HG02571 (cell line): Measurements from ENCODE around the gene FAU.
A peak's percentile ranks its signal among the peaks of the same experiment; 100 is the strongest.
"Not testable (repeated sequence)": the region's sequence is repeated elsewhere in the genome, so short reads cannot be mapped to it uniquely, and the experiment has no call there.

Experiments
- ATAC-seq: cut with Tn5 transposase; IDR thresholded peaks from one replicate; pipeline ENCODE4 v1.9.1; 2021; ENCODE audit warnings: mild to moderate bottlenecking, moderate library complexity; ENCODE audit not compliant: unreplicated experiment

FAU gene

DNA sequence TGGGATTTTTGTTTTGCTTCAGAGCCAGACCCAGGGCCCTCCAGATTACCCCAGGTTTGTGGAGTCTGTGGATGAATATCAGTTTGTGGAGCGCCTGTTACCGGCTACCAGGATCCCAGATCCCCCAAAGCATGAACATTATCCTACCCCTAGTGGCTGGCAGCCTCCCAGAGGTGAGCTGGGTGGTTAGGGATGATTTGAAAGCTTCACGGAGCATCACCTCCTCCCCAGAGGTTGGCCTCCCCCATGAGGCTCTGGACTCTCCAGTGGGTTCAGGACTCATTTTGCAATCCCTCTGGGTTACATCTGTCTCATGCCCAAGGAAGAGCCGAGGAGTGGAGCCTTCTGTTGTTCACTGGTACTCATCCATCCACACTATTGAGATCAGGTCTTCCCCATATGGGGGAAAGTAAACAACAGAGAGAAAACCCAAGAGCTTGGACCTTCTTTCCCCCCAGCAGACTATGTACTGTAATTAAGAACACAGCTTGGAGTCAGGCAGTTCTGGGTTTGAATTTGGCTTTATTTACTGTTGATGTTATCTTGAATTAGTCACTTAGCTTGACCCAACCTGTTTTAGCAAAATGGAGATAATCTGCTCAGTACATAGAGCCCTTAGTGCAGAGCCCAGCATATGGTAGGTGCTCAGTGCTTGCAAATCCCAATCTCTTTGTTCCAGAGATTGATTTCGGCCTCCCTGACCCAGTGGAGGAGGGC is 2.7 kb upstream of the FAU start:
- no peak for ATAC-seq

DNA sequence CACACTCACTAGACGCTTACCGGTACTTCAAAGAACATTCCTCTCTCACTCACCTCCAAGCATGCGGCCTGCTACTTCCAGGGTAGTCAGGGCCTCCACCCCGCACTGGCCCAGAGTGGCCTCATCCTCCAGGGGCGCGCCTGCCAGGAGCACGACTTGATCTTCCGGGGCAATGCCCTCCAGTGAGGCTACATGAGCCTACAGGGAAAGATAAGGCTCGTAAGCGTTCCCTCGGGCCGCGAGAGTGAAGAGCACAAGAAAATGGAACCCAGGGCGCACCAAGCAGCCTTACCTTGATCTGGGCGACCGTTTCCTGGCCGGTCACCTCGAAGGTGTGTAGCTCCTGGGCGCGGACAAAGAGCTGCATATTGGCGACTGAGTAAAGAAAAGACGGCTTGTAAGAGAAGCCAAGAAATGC is 478 bp downstream of the FAU start:
- ATAC-seq: no peak

DNA sequence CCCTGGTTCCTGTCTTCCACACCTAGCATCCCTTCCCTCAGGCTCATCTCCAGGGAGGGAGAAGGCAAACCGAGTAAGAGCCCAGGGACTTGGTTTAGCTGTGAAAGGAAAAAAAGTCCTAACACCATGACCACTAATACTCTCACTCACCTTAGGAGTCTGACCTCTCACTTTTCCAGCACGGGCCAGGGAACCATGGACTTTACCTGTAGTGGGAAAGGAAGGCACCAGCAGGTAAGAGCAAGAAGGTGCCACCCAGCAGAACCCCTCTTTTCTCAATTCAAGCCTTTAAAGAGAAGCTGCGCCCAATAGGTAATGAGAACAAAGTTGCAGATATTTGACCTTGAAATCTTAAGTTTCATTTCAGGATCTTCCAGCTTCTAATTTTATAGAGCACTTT is 1.1 kb downstream of the FAU start:
- no peak for ATAC-seq

GRCh38 chr11:65119670-65119995 is 2.3 kb downstream of the FAU start:
- ATAC-seq: no peak

- not testable (repeated sequence) for ATAC-seq
Measured at GRCh38 chr11:65118891-65119669, 2.9 kb downstream of the FAU start.

DNA sequence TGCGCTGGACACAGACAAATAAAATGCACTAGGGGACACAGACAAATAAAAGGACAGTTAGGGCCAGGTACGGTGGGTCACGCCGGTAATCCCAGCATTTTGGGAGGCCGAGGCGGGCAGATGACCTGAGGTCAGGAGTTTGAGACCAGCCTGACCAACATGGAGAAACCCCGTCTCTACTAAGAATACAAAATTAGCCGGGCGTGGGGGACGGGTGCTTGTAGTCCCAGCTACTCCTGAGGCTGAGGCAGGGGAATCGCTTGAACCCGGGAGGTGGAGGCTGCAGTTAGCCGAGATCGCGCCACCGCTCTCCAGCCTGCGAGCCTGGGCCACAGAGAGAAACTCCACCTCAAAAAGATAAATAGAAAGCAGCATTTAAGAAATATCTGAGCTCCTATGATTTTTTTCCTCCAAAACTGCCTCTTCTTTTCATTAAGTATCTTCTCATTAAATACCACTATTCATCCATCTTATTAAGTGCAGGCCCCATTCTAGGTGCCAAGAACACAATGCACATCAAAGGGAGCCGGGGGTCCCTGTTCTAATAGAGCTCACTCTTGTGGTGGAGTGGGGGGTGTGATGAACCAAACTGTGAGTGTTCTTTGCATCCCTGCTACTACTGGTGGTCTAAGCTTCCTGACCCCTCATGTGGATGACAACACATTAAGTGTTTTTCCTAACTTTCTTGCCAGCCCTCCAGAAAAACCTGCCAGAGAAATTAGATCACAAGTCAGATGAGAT is 3.7 kb downstream of the FAU start:
- ATAC-seq: no peak

DNA sequence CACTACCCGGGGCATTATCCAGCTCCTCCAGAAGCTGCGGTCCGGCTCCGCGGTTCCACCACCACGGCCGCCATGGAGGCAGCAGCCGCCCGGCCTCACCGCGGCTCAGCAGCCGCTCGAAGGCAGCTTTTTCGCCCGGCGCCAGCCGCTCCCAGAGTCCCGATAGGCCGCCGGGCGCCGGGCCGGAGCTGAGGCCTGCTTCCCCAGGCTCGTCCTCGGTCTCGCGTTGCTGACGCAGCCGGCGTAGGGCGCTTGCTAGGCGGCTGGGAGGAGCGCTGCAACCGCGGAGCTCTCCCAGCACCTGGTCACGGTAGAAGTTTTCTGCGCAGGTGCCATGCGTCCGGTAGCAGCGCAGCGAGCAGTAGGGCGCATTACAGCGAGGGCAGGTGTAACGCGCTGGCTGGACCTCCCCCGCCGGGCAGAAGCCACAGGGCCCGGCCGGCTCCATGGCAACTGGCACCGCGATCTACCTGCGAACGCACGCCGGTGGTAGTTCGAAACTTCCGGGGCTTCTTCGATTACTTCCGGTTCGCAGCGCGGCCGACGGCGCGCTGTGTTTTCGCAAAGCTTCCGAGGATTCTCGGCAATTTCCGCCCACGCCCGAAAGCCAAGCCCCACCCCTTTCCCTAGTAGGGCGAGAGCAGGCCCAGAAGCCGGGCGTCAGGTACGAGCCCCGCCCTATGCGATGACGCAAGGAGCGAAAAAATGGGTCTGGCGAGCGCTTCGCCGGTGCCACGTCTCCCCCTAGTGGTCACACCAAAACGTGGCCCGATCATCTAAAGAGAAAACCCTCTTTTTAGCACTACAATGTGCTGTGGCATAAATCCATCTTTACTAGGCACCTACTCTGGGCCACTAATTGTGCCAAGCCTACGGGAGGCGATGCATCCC is 4.5 kb downstream of the FAU start, which contains the start of gene ZNHIT2:
TSS of gene ZNHIT2 (minus strand) at position 496 of the 891 bp plus-strand sequence. CDS start at position 448, 48 bp downstream.
- ATAC-seq: peak; percentile 59

DNA sequence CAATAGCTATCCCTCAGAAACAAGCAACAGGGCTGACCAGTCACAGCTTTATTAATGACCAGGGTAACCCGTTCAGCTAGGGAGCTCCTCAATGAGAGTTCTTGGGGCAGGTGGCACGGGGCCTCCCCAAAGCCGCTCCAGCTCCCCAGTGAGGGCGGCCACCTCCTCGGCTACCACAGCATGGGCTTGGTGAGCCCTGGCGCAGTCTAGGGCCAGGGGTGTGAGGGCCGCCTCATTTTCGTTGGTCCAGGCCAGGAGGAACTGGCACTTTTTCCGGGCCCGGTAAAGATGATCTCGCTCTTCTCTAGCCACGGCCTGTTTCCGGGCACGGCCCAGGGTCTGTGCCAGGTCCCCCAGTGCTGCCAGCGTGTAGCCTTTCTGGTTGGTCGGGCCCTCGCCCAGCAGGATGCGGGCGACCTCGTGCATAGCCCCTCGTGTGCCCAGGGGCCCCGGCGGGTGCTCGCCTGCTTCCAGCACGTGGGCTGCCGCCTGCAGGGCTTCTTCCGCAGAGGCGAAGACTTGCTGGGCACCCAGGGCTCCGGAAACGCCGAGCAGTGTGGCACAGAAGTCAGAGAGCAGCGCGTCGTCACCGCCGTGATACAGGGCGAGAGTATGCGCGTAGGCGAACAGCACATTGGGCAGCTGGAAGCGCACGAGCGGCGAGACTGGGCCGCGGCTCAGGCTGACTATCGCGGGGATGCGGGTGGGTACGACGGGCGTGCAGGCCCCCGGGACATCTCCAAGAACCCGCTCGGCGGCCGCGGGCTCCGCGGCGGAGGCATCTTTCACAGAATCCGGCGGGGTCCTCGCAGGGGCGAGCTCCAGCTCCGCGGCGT is 5.3 kb downstream of the FAU start:
- ATAC-seq: no peak

GRCh38 chr11:65115361-65116082 is 6.4 kb downstream of the FAU start:
- ATAC-seq: no peak

DNA sequence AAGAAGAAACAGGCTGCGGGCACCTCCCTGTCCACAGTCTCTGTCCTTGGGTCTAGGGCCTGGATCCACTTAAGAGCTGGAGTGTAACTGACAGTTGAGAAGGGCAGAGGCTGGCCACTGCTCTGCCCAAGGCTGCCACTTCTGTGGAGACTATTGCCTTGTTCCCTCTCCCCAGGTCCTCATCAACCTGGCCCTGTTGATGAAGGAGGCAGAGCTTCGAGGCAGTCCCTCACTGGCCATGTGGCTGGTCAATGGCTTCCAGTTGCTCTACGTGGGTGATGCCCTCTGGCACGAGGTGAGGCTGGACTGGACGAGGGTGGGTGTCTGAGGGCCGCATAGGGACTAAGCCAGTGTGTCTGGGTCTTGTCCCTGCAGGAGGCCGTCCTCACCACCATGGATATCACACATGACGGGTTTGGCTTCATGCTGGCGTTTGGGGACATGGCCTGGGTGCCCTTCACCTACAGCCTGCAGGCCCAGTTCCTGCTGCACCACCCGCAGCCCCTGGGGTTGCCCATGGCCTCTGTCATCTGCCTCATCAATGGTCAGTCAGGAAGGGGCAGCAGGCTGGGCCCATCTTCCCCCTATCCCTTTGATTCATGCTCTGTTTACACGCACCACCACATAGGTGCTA is 7.3 kb downstream of the FAU start:
- ATAC-seq: no peak

DNA sequence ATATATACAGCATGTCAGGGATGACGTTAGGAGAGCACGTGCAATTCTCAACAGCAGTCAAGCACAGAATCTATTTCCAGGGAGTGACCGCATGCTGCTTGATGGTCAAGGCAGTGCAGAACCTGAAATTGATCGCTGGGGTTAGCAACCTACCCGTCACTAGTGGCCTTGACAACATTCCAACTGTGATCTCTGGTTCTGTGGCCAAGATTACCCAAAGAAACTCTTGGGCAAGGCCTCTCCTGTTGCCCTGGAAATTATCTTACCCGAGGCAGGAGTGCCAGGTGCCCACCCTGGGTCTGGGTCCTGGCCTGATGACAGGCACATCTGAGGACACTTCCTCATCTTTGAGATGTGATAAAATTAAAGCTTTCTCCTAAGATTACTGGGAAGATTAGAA is 8.1 kb downstream of the FAU start:
- no peak for ATAC-seq

DNA sequence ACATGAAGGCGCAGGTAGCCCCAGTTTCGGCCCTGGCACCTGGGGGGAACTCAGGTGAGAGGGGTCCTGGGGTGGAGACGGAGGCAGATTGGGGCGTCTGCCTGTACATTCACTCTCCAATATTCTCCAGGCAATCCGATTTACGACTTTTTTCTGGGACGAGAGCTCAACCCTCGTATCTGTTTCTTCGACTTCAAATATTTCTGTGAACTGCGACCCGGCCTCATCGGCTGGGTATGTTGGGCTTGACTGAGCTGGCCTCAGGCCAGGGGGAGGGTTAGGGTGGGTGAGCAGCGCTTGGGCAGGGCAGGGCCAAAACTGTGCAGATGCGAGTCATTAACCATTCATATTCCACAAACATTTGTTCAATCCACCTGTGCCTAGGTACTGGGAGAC is 8.6 kb downstream of the FAU start:
- ATAC-seq: no peak

DNA sequence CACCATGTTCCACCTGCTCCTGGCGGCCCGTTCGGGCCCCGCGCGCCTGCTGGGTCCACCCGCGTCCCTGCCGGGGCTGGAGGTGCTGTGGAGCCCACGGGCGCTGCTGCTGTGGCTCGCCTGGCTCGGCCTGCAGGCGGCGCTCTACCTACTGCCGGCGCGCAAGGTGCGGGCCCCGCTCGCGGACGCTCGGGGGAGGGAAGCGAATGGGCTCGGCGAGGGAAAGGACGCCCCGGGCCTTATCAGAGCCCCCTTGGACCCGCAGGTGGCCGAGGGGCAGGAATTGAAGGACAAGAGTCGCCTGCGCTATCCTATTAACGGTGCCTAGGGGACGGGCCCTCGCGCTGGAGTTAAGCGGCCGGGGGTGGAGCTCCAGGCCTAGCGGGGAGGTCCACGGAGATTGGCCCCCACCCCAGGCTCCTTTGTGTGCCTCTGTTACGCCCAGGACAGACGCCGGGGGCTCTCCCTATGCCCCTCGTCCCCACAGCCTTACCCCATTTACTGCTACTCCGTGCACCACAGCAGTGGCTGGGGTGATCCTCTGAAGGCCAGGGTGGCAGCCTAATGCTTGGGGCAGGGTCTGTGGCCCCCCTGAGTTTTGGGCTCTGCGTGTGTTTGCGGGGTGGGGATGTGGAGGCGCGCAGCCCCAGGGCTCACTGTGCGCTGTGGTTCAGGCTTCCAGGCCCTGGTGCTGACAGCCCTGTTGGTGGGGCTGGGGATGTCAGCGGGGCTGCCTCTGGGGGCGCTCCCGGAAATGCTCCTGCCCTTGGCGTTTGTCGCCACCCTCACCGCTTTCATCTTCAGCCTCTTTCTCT is 9.2 kb downstream of the FAU start:
- ATAC-seq: peak; percentile 32

GRCh38 chr11:65111744-65112545 is 10.0 kb downstream of the FAU start, which contains the start of gene TM7SF2:
TSS of gene TM7SF2 (plus strand) at chr11:65111872. CDS start at chr11:65112016, 144 bp downstream.
- peak; percentile 53 for ATAC-seq

DNA sequence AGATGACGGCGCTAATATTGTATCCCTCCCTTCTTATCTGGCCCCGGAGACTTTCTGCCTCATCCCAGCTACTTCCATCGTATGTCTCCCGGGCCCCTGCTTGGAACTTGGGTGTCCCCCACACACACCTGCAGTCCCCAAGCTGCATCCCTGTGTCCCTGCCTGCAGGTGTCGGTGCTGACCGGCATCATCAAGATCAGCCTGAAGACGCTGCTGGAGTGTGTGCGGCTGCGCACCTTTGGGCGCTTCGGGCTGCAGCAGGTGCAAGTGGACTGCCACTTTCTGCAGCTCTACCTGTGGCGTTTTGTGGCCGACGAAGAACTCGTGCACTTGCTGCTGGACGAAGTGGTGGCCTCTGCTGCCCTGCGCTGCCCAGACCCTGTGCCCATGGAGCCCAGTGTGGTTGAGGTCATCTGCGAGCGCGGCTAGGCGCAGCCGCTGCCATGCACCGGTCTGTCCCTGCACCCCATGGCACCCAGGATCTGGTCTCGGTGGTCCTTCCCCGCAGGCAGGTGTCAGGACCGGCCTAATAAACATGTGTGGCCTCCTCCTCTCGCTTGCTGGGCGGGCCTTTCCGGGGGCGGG is 10.7 kb downstream of the FAU start:
- ATAC-seq: no peak

DNA sequence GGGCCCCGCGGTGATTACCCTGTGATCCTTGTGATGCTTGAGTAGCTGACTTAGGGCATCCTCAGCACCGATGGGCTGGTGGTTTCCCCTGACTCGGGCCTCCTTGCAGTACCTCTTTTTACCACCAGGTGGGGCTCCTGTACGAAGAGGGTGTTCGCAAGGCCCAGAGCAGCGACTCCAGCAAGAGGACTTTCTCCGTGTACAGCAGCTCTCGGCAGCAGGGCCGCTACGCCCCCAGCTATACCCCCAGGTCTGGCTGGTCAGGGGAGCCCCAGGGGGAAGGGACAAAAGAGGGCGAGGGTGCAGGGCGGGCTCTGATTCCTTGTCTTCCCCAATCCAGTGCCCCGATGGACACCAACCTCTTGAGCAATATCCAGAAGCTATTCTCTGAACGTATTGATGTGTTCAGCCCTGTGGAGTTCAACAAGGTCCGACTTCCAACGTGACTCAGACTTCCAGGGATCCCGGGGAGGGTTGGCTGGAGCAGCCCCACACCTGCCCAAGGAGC is 11.5 kb downstream of the FAU start:
- no peak for ATAC-seq
